Upper lobe of left lung (tissue), 4 donors: Measurements from ENCODE around the gene NHS.

ENCODE experiments used
- CTCF ChIP-seq, 6 experiments: fragments of 450-650 bp in 4 of 6; fragments of 200-600 bp in 2 of 6; sonication (generic) in 2 of 6; IDR thresholded peaks; one replicate each; pipeline ENCODE4 v1.5.1; 2016 to 2019; ENCODE audit warnings: antibody characterized with exemption in 6 of 6
- EP300 ChIP-seq, 4 donors: sonication (generic); formaldehyde crosslinking; IDR thresholded peaks; one replicate each; pipeline ENCODE4 v1.5.1; 2017; ENCODE audit warnings: antibody characterized with exemption in 4 of 4, control low read depth in 2 of 4
- POLR2A ChIP-seq, 4 donors: fragments of 450-650 bp; IDR thresholded peaks; one replicate each; pipeline ENCODE4 v1.5.1; 2016 to 2017; ENCODE audit warnings: antibody characterized with exemption in 4 of 4, mild to moderate bottlenecking in 2 of 4

GRCh38 chrX:17769701-17770269 lies 394.8 kb downstream of the NHS start:
- no peak for TF ChIP-seq CTCF (IDR thresholded peaks at IDR 0.05)
- no peak for TF ChIP-seq POLR2A (IDR thresholded peaks at IDR 0.05)
- no peak for TF ChIP-seq EP300 (IDR thresholded peaks at IDR 0.05)
